ENCODE data around the gene WFDC1. TPM values are rescaled to one million over a fixed set of nuclear protein-coding genes. Genes with fewer than 3 reads are reported as not detected.

The WFDC1 gene
- total and polyA plus RNA-seq, 10 of the 15 experiments (the other 5 are each of a cell fraction or from before 2014, with no cell fraction given), result not detected

GRCh38 chr16:84294117-84294516 is 561 bp upstream of the WFDC1 start:
- Histone ChIP-seq H2AFZ (ENCODE audit: control insufficient read depth, low read depth, low read length) (no peak overlapping the region; the same call in 1 of the 2 replicates), H3K36me3 (ENCODE audit: control insufficient read depth in 2 of 2, insufficient read depth in 2 of 2, low read length in 1 of 2) (no peaks in the 10 kb centered on the region), H3K4me2 (ENCODE audit: control insufficient read depth, insufficient read depth) (no peak overlapping the region), H3K9ac (ENCODE audit: control insufficient read depth, insufficient read depth, low read length) (no peak overlapping the region), H4K20me1 (ENCODE audit: control insufficient read depth, insufficient read depth) (no peaks in the 10 kb centered on the region), H3K9me3 (replicated peaks; ENCODE audit: control insufficient read depth, insufficient read depth, low read length) (no peaks in the 10 kb centered on the region), H3K79me2 (ENCODE audit: control insufficient read depth, insufficient read depth, low read length) (no peaks in the 10 kb centered on the region), H3K4me1 (ENCODE audit: control insufficient read depth, insufficient read depth, low read length) (no peaks in the 10 kb centered on the region), H3K27me3 (replicated peaks in 1 of 2; ENCODE audit: control insufficient read depth in 2 of 2, insufficient read depth in 2 of 2, low read length in 1 of 2) (peaks cover 9 to 12% of the 10 kb centered on the region in 2 experiments), H3K27ac (ENCODE audit: control insufficient read depth, insufficient read depth) (no peak overlapping the region), H3K4me3 (no peak overlapping the region)
- intact Hi-C loops (cut with micrococcal nuclease; ENCODE audit: unreplicated experiment) (no loop called here), in situ Hi-C loops (cut with MboI) (no loop called here)
- DNase-seq (ENCODE audit: low read depth, low spot score) (no peak), ATAC-seq (no peak), FAIRE-seq (no peak)
- TF ChIP-seq TBL1XR1 (IDR thresholded peaks at IDR 0.05; ENCODE audit: low read depth, low read length) (no peak), RUNX3 (IDR thresholded peaks at IDR 0.05; ENCODE audit: low read length) (no peak), RFX5 (IDR thresholded peaks at IDR 0.05; ENCODE audit: low read depth, low read length) (no peak), IRF4 (IDR thresholded peaks at IDR 0.05; ENCODE audit: low read depth, low read length) (no peak), RBBP5 (conservative IDR thresholded peaks at IDR 0.05) (no peak), NRF1 (conservative IDR thresholded peaks at IDR 0.05; ENCODE audit: low read depth, low read length) (no peak), JUNB (IDR thresholded peaks at IDR 0.05) (no peak)
- TF ChIP-seq, protein P1, sequence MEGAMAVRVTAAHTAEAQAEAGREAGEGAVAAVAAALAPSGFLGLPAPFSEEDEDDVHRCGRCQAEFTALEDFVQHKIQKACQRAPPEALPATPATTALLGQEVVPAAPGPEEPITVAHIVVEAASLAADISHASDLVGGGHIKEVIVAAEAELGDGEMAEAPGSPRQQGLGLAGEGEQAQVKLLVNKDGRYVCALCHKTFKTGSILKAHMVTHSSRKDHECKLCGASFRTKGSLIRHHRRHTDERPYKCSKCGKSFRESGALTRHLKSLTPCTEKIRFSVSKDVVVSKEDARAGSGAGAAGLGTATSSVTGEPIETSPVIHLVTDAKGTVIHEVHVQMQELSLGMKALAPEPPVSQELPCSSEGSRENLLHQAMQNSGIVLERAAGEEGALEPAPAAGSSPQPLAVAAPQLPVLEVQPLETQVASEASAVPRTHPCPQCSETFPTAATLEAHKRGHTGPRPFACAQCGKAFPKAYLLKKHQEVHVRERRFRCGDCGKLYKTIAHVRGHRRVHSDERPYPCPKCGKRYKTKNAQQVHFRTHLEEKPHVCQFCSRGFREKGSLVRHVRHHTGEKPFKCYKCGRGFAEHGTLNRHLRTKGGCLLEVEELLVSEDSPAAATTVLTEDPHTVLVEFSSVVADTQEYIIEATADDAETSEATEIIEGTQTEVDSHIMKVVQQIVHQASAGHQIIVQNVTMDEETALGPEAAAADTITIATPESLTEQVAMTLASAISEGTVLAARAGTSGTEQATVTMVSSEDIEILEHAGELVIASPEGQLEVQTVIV (IDR thresholded peaks at IDR 0.05; ENCODE audit: borderline replicate concordance, partially characterized antibody), result no peak
- TF ChIP-seq, protein P2, sequence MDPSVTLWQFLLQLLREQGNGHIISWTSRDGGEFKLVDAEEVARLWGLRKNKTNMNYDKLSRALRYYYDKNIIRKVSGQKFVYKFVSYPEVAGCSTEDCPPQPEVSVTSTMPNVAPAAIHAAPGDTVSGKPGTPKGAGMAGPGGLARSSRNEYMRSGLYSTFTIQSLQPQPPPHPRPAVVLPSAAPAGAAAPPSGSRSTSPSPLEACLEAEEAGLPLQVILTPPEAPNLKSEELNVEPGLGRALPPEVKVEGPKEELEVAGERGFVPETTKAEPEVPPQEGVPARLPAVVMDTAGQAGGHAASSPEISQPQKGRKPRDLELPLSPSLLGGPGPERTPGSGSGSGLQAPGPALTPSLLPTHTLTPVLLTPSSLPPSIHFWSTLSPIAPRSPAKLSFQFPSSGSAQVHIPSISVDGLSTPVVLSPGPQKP (IDR thresholded peaks at IDR 0.05; ENCODE audit: low read depth, low read length), result no peak
- CTCF ChIA-PET, result no interaction called here
- WGBS (ENCODE audit: insufficient coverage, insufficient replicate concordance, low lambda C conversion rate, missing lambda C conversion rate), result 1% methylated on average over 10 of the region's 10 CpGs
- RAD21 ChIA-PET (ENCODE audit: unreplicated experiment), result no interaction called here
- SMC1A ChIA-PET (ENCODE audit: uncharacterized antibody, unreplicated experiment), result no interaction called here
- POLR2A ChIA-PET, result no interaction called here
- BruUV-seq (replicated peaks), result no TSS peak
